OCI-LY7 (cell line): Measurements from ENCODE around the gene FAM117A.

ENCODE experiments used
- CTCF ChIP-seq: fragments of 200-600 bp; sonication (generic); conservative IDR thresholded peaks from 2 replicates; pipeline ENCODE4 v1.5.1; 2014; ENCODE audit warnings: mild to moderate bottlenecking, antibody characterized with exemption, low read length, moderate library complexity, mixed read lengths
- EZH2phosphoT487 ChIP-seq: fragments of 200-600 bp; sonication (generic); IDR thresholded peaks from 2 replicates; pipeline ENCODE4 v1.6.1; 2018; ENCODE audit warnings: low read depth, borderline replicate concordance, mild to moderate bottlenecking, mixed run types, antibody characterized with exemption, low read length, moderate library complexity, mixed read lengths

GRCh38 chr17:49690256-49690655 lies 73.7 kb downstream of the FAM117A start:
- TF ChIP-seq EZH2phosphoT487 (no peak), CTCF (no peak)
